NCI-H146 treated with DMSO at 0.1 percent for 48 hours (cell line): ENCODE measurements around the gene SKOR2.
"Not testable (repeated sequence)": the region's sequence is repeated elsewhere in the genome, so short reads cannot be mapped to it uniquely, and the experiment has no call there.

Source experiments
- DNase-seq: peaks from one replicate; lab custom pipeline; 2025; ENCODE audit not compliant: unreplicated experiment; lab: John Stamatoyannopoulos, UW

SKOR2 gene

GRCh38 chr18:47203626-47204464 is 47.6 kb downstream of the SKOR2 start:
- DNase-seq = no peak

- DNase-seq = not testable (repeated sequence)
These were observed 55.5 kb downstream of the SKOR2 start for GRCh38 chr18:47195961-47196360.

- DNase-seq = no peak
These were observed 59.5 kb downstream of the SKOR2 start for GRCh38 chr18:47191961-47192360.

- DNase-seq = no peak
These were observed 63.7 kb downstream of the SKOR2 start for GRCh38 chr18:47187721-47188120.

GRCh38 chr18:47184419-47185050 is 66.9 kb downstream of the SKOR2 start:
- DNase-seq = no peak

GRCh38 chr18:47182156-47182555 is 69.3 kb downstream of the SKOR2 start:
- DNase-seq = not testable (repeated sequence)

GRCh38 chr18:47180765-47181164 is 70.7 kb downstream of the SKOR2 start:
- DNase-seq = no peak

GRCh38 chr18:47179520-47179919 is 71.9 kb downstream of the SKOR2 start:
- no peak for DNase-seq

GRCh38 chr18:47175898-47176575 is 75.4 kb downstream of the SKOR2 start, which contains the start of gene IER3IP1:
IER3IP1 (minus strand) TSS chr18:47176364; CDS start chr18:47176277, 87 bp downstream.
- peak; percentile 97 for DNase-seq

- DNase-seq = peak; percentile 13
These were observed 76.1 kb downstream of the SKOR2 start for GRCh38 chr18:47175283-47175897.

- DNase-seq = no peak
These were observed 76.8 kb downstream of the SKOR2 start for GRCh38 chr18:47174545-47175116.

GRCh38 chr18:47172476-47172875 is 79.0 kb downstream of the SKOR2 start:
- DNase-seq = no peak

GRCh38 chr18:47168913-47169312 is 82.5 kb downstream of the SKOR2 start:
- no peak for DNase-seq

GRCh38 chr18:47168509-47168908 is 83.0 kb downstream of the SKOR2 start:
- DNase-seq = no peak

- DNase-seq = no peak
These were observed 85.2 kb downstream of the SKOR2 start for GRCh38 chr18:47166294-47166693.

GRCh38 chr18:47163241-47163640 is 88.2 kb downstream of the SKOR2 start:
- no peak for DNase-seq

GRCh38 chr18:47160256-47160655 is 91.2 kb downstream of the SKOR2 start:
- no peak for DNase-seq

GRCh38 chr18:47158404-47158803 is 93.1 kb downstream of the SKOR2 start:
- not testable (repeated sequence) for DNase-seq
